DMS 273 (cell line): ENCODE measurements around the gene LIMK2.
"Not testable (repeated sequence)": the region's sequence is repeated elsewhere in the genome, so short reads cannot be mapped to it uniquely, and the experiment has no call there.

Experiments
- DNase-seq: peaks from one replicate; lab custom pipeline; 2025; ENCODE audit not compliant: unreplicated experiment; lab: John Stamatoyannopoulos, UW

Gene LIMK2

GRCh38 chr22:31211862-31212730 is at the start of gene LIMK2:
Gene LIMK2, plus strand, starts transcription at chr22:31212298. Its CDS starts 111 bp downstream, at chr22:31212409.
- DNase-seq, result peak; percentile 95

- DNase-seq, result no peak
Measured at GRCh38 chr22:31170971-31171370, 41.1 kb upstream of the LIMK2 start.

- DNase-seq, result not testable (repeated sequence)
Measured at GRCh38 chr22:31171734-31172133, 40.4 kb upstream of the LIMK2 start.

GRCh38 chr22:31173386-31174145 is 38.5 kb upstream of the LIMK2 start:
- no peak for DNase-seq

- DNase-seq, result no peak
Measured at GRCh38 chr22:31176923-31177322, 35.2 kb upstream of the LIMK2 start.

- peak; percentile 67 for DNase-seq
Measured at GRCh38 chr22:31177420-31178162, 34.5 kb upstream of the LIMK2 start.

GRCh38 chr22:31178859-31179258 is 33.2 kb upstream of the LIMK2 start:
- no peak for DNase-seq

- peak; percentile 58 for DNase-seq
Measured at GRCh38 chr22:31179345-31179744, 32.8 kb upstream of the LIMK2 start.

DNA sequence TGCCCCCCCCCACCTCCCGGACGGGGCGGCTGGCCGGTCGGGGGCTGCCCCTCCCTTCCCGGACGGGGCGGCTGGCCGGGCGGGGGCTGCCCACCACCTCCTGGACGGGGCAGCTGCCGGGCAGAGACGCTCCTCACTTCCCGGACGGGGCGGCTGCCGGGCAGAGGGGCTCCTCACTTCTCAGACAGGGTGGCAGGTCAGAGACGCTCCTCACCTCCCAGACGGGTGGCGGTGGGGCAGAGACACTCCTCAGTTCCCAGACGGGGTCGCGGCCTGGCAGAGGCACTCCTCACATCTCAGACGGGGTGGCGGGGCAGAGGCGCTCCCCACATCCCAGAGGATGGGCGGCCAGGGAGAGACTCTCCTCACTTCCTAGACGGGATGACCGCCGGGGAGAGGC is 28.1 kb upstream of the LIMK2 start:
- DNase-seq, result no peak

DNA sequence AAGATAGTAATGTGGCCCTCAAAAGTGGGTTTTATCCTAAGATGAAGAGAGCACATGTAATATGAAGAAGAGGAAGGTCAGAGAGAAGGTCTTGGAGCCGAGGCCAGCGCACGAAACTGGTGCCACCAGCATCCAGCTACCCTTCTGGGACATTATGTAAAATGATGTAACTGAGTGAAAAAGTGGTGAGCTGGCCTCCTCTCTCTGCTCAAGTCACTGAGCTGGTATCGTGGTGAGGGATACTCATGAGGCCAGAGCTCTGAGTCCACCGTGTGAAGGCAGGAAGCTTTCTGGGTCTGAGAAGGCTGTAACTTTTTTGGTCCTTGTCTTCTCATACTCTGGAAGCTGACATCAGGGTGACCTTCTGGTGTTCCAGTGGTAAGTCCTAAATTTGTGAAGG is 27.0 kb upstream of the LIMK2 start:
- no peak for DNase-seq

GRCh38 chr22:31187627-31188026 is 24.5 kb upstream of the LIMK2 start:
- no peak for DNase-seq

- peak; percentile 45 for DNase-seq
Measured at GRCh38 chr22:31192513-31192912, 19.6 kb upstream of the LIMK2 start.

DNA sequence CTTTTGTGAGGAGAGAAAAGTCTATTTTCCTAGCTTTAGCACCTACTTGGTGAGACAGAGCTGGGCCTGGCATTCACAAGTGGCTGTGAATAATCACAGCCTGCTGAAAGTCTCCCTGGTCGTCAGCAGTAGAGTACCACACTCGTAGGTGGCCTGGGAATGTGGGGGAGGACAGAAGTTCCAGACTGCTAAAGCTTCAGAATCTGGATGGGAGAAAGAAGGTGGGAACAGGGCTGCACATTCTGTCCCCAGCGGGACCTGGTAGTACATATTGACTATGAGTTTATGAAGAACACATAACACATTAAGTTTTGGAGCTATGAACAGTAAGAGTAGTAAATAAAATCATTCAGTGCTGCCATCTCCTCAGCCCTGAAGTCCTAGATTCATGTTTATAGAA is 19.0 kb upstream of the LIMK2 start:
- no peak for DNase-seq

GRCh38 chr22:31194681-31195080 is 17.4 kb upstream of the LIMK2 start:
- not testable (repeated sequence) for DNase-seq

GRCh38 chr22:31199187-31199586 is 12.9 kb upstream of the LIMK2 start:
- DNase-seq, result peak; percentile 37

- DNase-seq, result not testable (repeated sequence)
Measured at GRCh38 chr22:31204352-31204984, 7.6 kb upstream of the LIMK2 start.

DNA sequence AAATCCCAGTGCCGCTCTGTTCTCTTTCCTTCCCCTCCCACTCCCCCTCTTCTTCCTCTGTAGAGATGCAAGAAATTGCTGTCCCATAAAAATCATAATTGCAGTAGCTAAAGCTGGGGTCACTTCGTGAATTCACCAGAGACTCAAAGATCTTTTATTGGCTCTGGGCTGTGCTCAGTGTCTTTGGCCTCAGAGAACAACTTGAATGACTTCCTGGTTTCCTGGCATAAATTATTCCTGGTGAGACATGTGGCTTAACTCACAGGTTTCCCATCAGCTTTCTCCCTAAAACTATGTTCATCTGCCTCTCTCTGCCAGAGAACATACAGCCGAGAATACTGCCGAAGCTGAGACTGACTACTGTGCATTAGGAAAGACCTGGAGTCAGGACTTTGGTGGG is 7.0 kb upstream of the LIMK2 start:
- DNase-seq, result not testable (repeated sequence)

DNA sequence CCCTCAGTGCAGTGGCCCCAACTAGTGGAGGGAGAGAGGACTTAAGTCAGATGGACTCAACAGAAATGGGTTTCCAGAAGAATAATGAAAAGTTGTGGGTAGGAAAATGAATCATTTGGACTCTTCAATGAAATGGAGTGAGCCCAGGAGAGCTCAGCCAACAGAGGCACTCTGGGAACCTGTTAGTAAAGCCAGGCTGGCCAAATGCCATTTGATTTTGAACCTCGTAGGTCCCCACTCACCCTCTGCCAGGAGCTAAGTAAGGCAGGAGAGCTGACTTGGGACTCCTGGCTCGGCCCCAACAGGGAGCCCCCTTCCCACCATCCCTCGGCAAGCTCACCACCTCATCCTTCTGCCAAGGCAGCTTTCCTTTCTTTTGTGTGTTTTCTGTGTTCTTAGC is 5.6 kb upstream of the LIMK2 start:
- DNase-seq, result not testable (repeated sequence)

GRCh38 chr22:31206896-31207687 is 5.0 kb upstream of the LIMK2 start:
- peak; percentile 78 for DNase-seq
